PC-9 (cell line): Measurements from ENCODE around the gene KCNH1. TPM values are rescaled to one million over a fixed set of nuclear protein-coding genes. Genes with fewer than 3 reads are reported as not detected.

ENCODE experiments used
- BruUV-seq: library from RNA; stranded (reverse); fragments of 400-500 nt; replicated peaks from 2 replicates; lab custom pipeline; 2021; lab: Mats Ljungman, UMichigan
- CTCF ChIA-PET: fragments of 300-600 bp; sonication (Branson Sonifier 250); formaldehyde crosslinking; loops from one replicate; lab custom pipeline; 2022; ENCODE audit warnings: antibody characterized with exemption; lab: Charles Lee
- POLR2A ChIA-PET: fragments of 300-600 bp; sonication (Branson Sonifier 250); formaldehyde crosslinking; loops from one replicate; lab custom pipeline; 2022; ENCODE audit warnings: antibody characterized with exemption; ENCODE audit not compliant: unreplicated experiment; lab: Charles Lee
- DNase-seq, 2 experiments: peaks; one replicate each; pipeline versions ENCODE4 v3.0.0 to v3.0.0-alpha.2; 2015 to 2022; ENCODE audit warnings: mixed read lengths in 1 of 2
- H2AFZ ChIP-seq: fragments of 200-600 bp; sonication (generic); 2 replicates; pipeline ENCODE4 v1.8.1; 2017; ENCODE audit warnings: antibody characterized with exemption
- H3F3A ChIP-seq: fragments of 200-600 bp; sonication (generic); 2 replicates; pipeline ENCODE4 v1.8.1; 2017; ENCODE audit warnings: antibody characterized with exemption, mild to moderate bottlenecking, low read depth; ENCODE audit not compliant: insufficient read depth
- H3K27ac ChIP-seq: fragments of 200-600 bp; sonication (generic); 2 replicates; pipeline ENCODE4 v1.6.1; 2016; ENCODE audit warnings: mixed run types
- H3K27me3 ChIP-seq: fragments of 200-600 bp; sonication (generic); 2 replicates; pipeline ENCODE4 v1.6.1; 2016; ENCODE audit warnings: low read depth, mixed run types; ENCODE audit not compliant: insufficient read depth
- H3K36me3 ChIP-seq: fragments of 200-600 bp; sonication (generic); 2 replicates; pipeline ENCODE4 v1.6.1; 2016; ENCODE audit warnings: low read depth, mixed run types
- H3K4me1 ChIP-seq: fragments of 200-600 bp; sonication (generic); replicated peaks from 2 replicates; pipeline ENCODE4 v1.6.1; 2016; ENCODE audit warnings: mixed run types; ENCODE audit not compliant: insufficient read depth
- H3K4me2 ChIP-seq: fragments of 200-600 bp; sonication (generic); 2 replicates; pipeline ENCODE4 v1.6.1; 2017; ENCODE audit warnings: mixed run types
- H3K4me3 ChIP-seq: fragments of 200-600 bp; sonication (generic); 2 replicates; pipeline ENCODE4 v1.6.1; 2016; ENCODE audit warnings: mixed run types
- H3K79me2 ChIP-seq: fragments of 200-600 bp; sonication (generic); 2 replicates; pipeline ENCODE4 v1.6.1; 2017; ENCODE audit warnings: low read depth, mixed run types
- H3K9me2 ChIP-seq: fragments of 200-600 bp; sonication (generic); 2 replicates; pipeline ENCODE4 v1.8.1; 2017; ENCODE audit warnings: mild to moderate bottlenecking; ENCODE audit not compliant: insufficient read depth
- H3K9me3 ChIP-seq: fragments of 200-600 bp; sonication (generic); 2 replicates; pipeline ENCODE4 v1.8.1; 2016; ENCODE audit warnings: low read depth; ENCODE audit not compliant: insufficient read depth
- H4K20me1 ChIP-seq: fragments of 200-600 bp; sonication (generic); 2 replicates; pipeline ENCODE4 v1.8.1; 2017; ENCODE audit not compliant: insufficient read depth
- CTCF ChIP-seq: fragments of 200-600 bp; sonication (generic); conservative IDR thresholded peaks from 2 replicates; pipeline ENCODE4 v1.6.1; 2017; ENCODE audit warnings: mixed run types, antibody characterized with exemption, mild to moderate bottlenecking, moderate library complexity
- EZH2 ChIP-seq: fragments of 200-600 bp; sonication (generic); IDR thresholded peaks from 2 replicates; pipeline ENCODE4 v1.8.0; 2017; ENCODE audit warnings: antibody characterized with exemption, low read depth
- intact Hi-C: fragments of 100-400 bp; cut with micrococcal nuclease; formaldehyde crosslinking; loops from one replicate; pipeline ENCODE4 v1.10.0; 2022; ENCODE audit not compliant: unreplicated experiment
- total RNA-seq: library from RNA; stranded (reverse); gene quantifications from 2 replicates; pipeline ENCODE4 v1.2.3, GENCODE V29; 2021

KCNH1 gene
- total RNA-seq, 1 experiment from 2014 or later: not detected

- H3K9me2 ChIP-seq: no peaks in the 10 kb centered on the region
- POLR2A ChIA-PET: no interaction called here
- no peaks in the 10 kb centered on the region for H3F3A ChIP-seq
- no peaks in the 10 kb centered on the region for H3K9me3 ChIP-seq
- TF ChIP-seq EZH2 (no peak), CTCF (no peak)
- no peaks in the 10 kb centered on the region for H4K20me1 ChIP-seq
- CTCF ChIA-PET: no interaction called here
- no peaks in the 10 kb centered on the region for H3K36me3 ChIP-seq
- BruUV-seq: no TSS peak
- H3K79me2 ChIP-seq: no peaks in the 10 kb centered on the region
- DNase-seq: no peak
- 0 out of 2 replicates have a peak, but pooled peaks cover 2% of the 10 kb centered on the region for H3K27me3 ChIP-seq
- H3K4me1 ChIP-seq: no peaks in the 10 kb centered on the region
- intact Hi-C loops: no loop called here
- no peak overlapping the region for H3K4me2 ChIP-seq
- no peak overlapping the region for H3K27ac ChIP-seq
- H2AFZ ChIP-seq: no peak overlapping the region
- H3K4me3 ChIP-seq: no peak overlapping the region
Observed at GRCh38 chr1:210700083-210700482, 433.9 kb downstream of the KCNH1 start.

- Histone ChIP-seq H3K27me3 (0 out of 2 replicates have a peak, but pooled peaks cover 2% of the 10 kb centered on the region), H4K20me1 (no peaks in the 10 kb centered on the region), H3K79me2 (no peaks in the 10 kb centered on the region), H3K9me2 (no peaks in the 10 kb centered on the region), H3F3A (no peaks in the 10 kb centered on the region), H3K9me3 (no peaks in the 10 kb centered on the region), H3K4me1 (no peaks in the 10 kb centered on the region), H3K36me3 (no peaks in the 10 kb centered on the region), H3K27ac (no peak overlapping the region), H2AFZ (no peak overlapping the region), H3K4me3 (no peak overlapping the region), H3K4me2 (no peak overlapping the region)
- TF ChIP-seq EZH2 (no peak), CTCF (no peak)
- intact Hi-C loops: no loop called here
- DNase-seq: no peak
- no TSS peak for BruUV-seq
- ChIA-PET CTCF (no interaction called here), POLR2A (no interaction called here)
Observed at GRCh38 chr1:210698661-210699060, 435.3 kb downstream of the KCNH1 start.

GRCh38 chr1:210697185-210697584 lies 436.8 kb downstream of the KCNH1 start:
- Histone ChIP-seq H3K4me2 (no peak overlapping the region), H3K9me3 (no peaks in the 10 kb centered on the region), H3K9me2 (no peaks in the 10 kb centered on the region), H3K36me3 (no peaks in the 10 kb centered on the region), H3K4me1 (no peaks in the 10 kb centered on the region), H3F3A (no peaks in the 10 kb centered on the region), H3K4me3 (no peak overlapping the region), H2AFZ (no peak overlapping the region), H3K79me2 (no peaks in the 10 kb centered on the region), H4K20me1 (no peaks in the 10 kb centered on the region), H3K27ac (no peak overlapping the region), H3K27me3 (peaks cover 5% of the 10 kb centered on the region; the same call in 1 of the 2 replicates)
- intact Hi-C loops: no loop called here
- CTCF ChIA-PET: no interaction called here
- no peak for DNase-seq
- POLR2A ChIA-PET: no interaction called here
- BruUV-seq: no TSS peak
- no peak for TF ChIP-seq EZH2

GRCh38 chr1:210696709-210697108 lies 437.2 kb downstream of the KCNH1 start:
- no peak overlapping the region for H3K4me3 ChIP-seq
- ChIA-PET CTCF (no interaction called here), POLR2A (no interaction called here)
- peaks cover 7% of the 10 kb centered on the region; the same call in 1 of the 2 replicates for H3K27me3 ChIP-seq
- H3K27ac ChIP-seq: no peak overlapping the region
- no peaks in the 10 kb centered on the region for H3K36me3 ChIP-seq
- DNase-seq: no peak
- no peaks in the 10 kb centered on the region for H3K9me2 ChIP-seq
- no peaks in the 10 kb centered on the region for H4K20me1 ChIP-seq
- intact Hi-C loops: no loop called here
- H3K4me1 ChIP-seq: no peaks in the 10 kb centered on the region
- BruUV-seq: no TSS peak
- H3K79me2 ChIP-seq: no peaks in the 10 kb centered on the region
- H3K4me2 ChIP-seq: no peak overlapping the region
- no peak overlapping the region for H2AFZ ChIP-seq
- H3K9me3 ChIP-seq: no peaks in the 10 kb centered on the region
- TF ChIP-seq CTCF (no peak), EZH2 (no peak)
- no peaks in the 10 kb centered on the region for H3F3A ChIP-seq
